ENCODE results near the gene UTS2R. TPM values are rescaled to one million over a fixed set of nuclear protein-coding genes. Genes with fewer than 3 reads are reported as not detected.

Gene UTS2R
- total RNA-seq, 1 donor from 2014 or later: not detected

GRCh38 chr17:82399601-82400101 is 28.1 kb downstream of the UTS2R start:
- Mint-ChIP-seq H3K4me1 (ENCODE audit: unreplicated experiment) (peaks cover 42% of the 10 kb centered on the region), H3K27ac (ENCODE audit: unreplicated experiment) (peak overlapping the region; percentile 73), H3K27me3 (ENCODE audit: unreplicated experiment) (no peaks in the 10 kb centered on the region), H3K36me3 (ENCODE audit: unreplicated experiment) (peaks cover 10% of the 10 kb centered on the region), H3K9me3 (ENCODE audit: unreplicated experiment) (no peaks in the 10 kb centered on the region), H3K4me3 (ENCODE audit: unreplicated experiment) (no peak overlapping the region)
- DNase-seq (ENCODE audit: extremely low spot score, unreplicated experiment): no peak
- no peak for TF ChIP-seq CTCF (IDR thresholded peaks at IDR 0.05)

GRCh38 chr17:82400206-82400605 is 28.6 kb downstream of the UTS2R start:
- peaks cover 10% of the 10 kb centered on the region for H3K36me3 Mint-ChIP-seq (ENCODE audit: unreplicated experiment)
- no peak overlapping the region for H3K4me3 Mint-ChIP-seq (ENCODE audit: unreplicated experiment)
- no peaks in the 10 kb centered on the region for H3K9me3 Mint-ChIP-seq (ENCODE audit: unreplicated experiment)
- no peak overlapping the region for H3K27ac Mint-ChIP-seq (ENCODE audit: unreplicated experiment)
- no peak for DNase-seq (ENCODE audit: extremely low spot score, unreplicated experiment)
- TF ChIP-seq CTCF (IDR thresholded peaks at IDR 0.05): no peak
- no peaks in the 10 kb centered on the region for H3K27me3 Mint-ChIP-seq (ENCODE audit: unreplicated experiment)
- H3K4me1 Mint-ChIP-seq (ENCODE audit: unreplicated experiment): peaks cover 42% of the 10 kb centered on the region

GRCh38 chr17:82400830-82401229 is 29.3 kb downstream of the UTS2R start:
- no peak overlapping the region for H3K27ac Mint-ChIP-seq (ENCODE audit: unreplicated experiment)
- no peak for DNase-seq (ENCODE audit: extremely low spot score, unreplicated experiment)
- no peaks in the 10 kb centered on the region for H3K9me3 Mint-ChIP-seq (ENCODE audit: unreplicated experiment)
- peaks cover 40% of the 10 kb centered on the region for H3K4me1 Mint-ChIP-seq (ENCODE audit: unreplicated experiment)
- TF ChIP-seq CTCF (IDR thresholded peaks at IDR 0.05): no peak
- H3K27me3 Mint-ChIP-seq (ENCODE audit: unreplicated experiment): no peaks in the 10 kb centered on the region
- H3K4me3 Mint-ChIP-seq (ENCODE audit: unreplicated experiment): no peak overlapping the region
- peaks cover 10% of the 10 kb centered on the region for H3K36me3 Mint-ChIP-seq (ENCODE audit: unreplicated experiment)

- H3K36me3 Mint-ChIP-seq (ENCODE audit: unreplicated experiment): peaks cover 12% of the 10 kb centered on the region
- H3K27ac Mint-ChIP-seq (ENCODE audit: unreplicated experiment): no peak overlapping the region
- H3K4me3 Mint-ChIP-seq (ENCODE audit: unreplicated experiment): no peak overlapping the region
- H3K9me3 Mint-ChIP-seq (ENCODE audit: unreplicated experiment): no peaks in the 10 kb centered on the region
- DNase-seq (ENCODE audit: extremely low spot score, unreplicated experiment): no peak
- H3K4me1 Mint-ChIP-seq (ENCODE audit: unreplicated experiment): peaks cover 34% of the 10 kb centered on the region
- no peak for TF ChIP-seq CTCF (IDR thresholded peaks at IDR 0.05)
- H3K27me3 Mint-ChIP-seq (ENCODE audit: unreplicated experiment): no peaks in the 10 kb centered on the region
Measured at GRCh38 chr17:82402865-82403264, 31.3 kb downstream of the UTS2R start.

- H3K27me3 Mint-ChIP-seq (ENCODE audit: unreplicated experiment): no peaks in the 10 kb centered on the region
- no peak for TF ChIP-seq CTCF (IDR thresholded peaks at IDR 0.05)
- peaks cover 12% of the 10 kb centered on the region for H3K36me3 Mint-ChIP-seq (ENCODE audit: unreplicated experiment)
- H3K9me3 Mint-ChIP-seq (ENCODE audit: unreplicated experiment): no peaks in the 10 kb centered on the region
- H3K27ac Mint-ChIP-seq (ENCODE audit: unreplicated experiment): no peak overlapping the region
- peaks cover 33% of the 10 kb centered on the region for H3K4me1 Mint-ChIP-seq (ENCODE audit: unreplicated experiment)
- H3K4me3 Mint-ChIP-seq (ENCODE audit: unreplicated experiment): no peak overlapping the region
- DNase-seq (ENCODE audit: extremely low spot score, unreplicated experiment): no peak
Measured at GRCh38 chr17:82403662-82404660, 32.4 kb downstream of the UTS2R start.

Measured in osteocyte (in vitro differentiated cells).